Epithelial cell of esophagus (primary cell): ENCODE measurements around the gene ATP10D.
"Not testable (repeated sequence)": the region's sequence is repeated elsewhere in the genome, so short reads cannot be mapped to it uniquely, and the experiment has no call there.

ENCODE experiments used
- DNase-seq: peaks from one replicate; pipeline ENCODE4 v3.0.0; 2010; ENCODE audit warnings: low read depth
- H3K4me3 ChIP-seq: 2 replicates; pipeline ENCODE4 v1.5.1; 2011; ENCODE audit warnings: mild to moderate bottlenecking, low read length, control low read depth
- CTCF ChIP-seq: IDR thresholded peaks from 2 replicates; pipeline ENCODE4 v1.5.1; 2011; ENCODE audit warnings: low read depth, mild to moderate bottlenecking, low read length, control low read depth, inconsistent platforms; ENCODE audit not compliant: insufficient read depth; ENCODE audit errors: missing control alignments

The ATP10D gene

GRCh38 chr4:47543331-47543730 lies 58.3 kb downstream of the ATP10D start:
- H3K4me3 ChIP-seq, result no peak overlapping the region
- no peak for TF ChIP-seq CTCF
- peak; percentile 29 for DNase-seq

- H3K4me3 ChIP-seq, DNase-seq: not testable (repeated sequence)
Measured at GRCh38 chr4:47550357-47550756, 65.3 kb downstream of the ATP10D start.

GRCh38 chr4:47550899-47551548 lies 65.9 kb downstream of the ATP10D start:
- H3K4me3 ChIP-seq, result no peak overlapping the region
- TF ChIP-seq CTCF, result no peak
- DNase-seq, result no peak

GRCh38 chr4:47551682-47552081 lies 66.6 kb downstream of the ATP10D start:
- no peak for TF ChIP-seq CTCF
- H3K4me3 ChIP-seq, result no peak overlapping the region
- DNase-seq, result peak; percentile 40

- no peak overlapping the region for H3K4me3 ChIP-seq
- peak; percentile 47 for DNase-seq
- TF ChIP-seq CTCF, result no peak
Measured at GRCh38 chr4:47553329-47554125, 68.5 kb downstream of the ATP10D start.

GRCh38 chr4:47555920-47556319 lies 70.8 kb downstream of the ATP10D start:
- peak; percentile 67 for DNase-seq
- not testable (repeated sequence) for H3K4me3 ChIP-seq

- DNase-seq, result no peak
- TF ChIP-seq CTCF, result no peak
- no peak overlapping the region for H3K4me3 ChIP-seq
Measured at GRCh38 chr4:47557255-47557654, 72.2 kb downstream of the ATP10D start.

GRCh38 chr4:47560682-47561081 lies 75.6 kb downstream of the ATP10D start:
- no peak overlapping the region for H3K4me3 ChIP-seq
- DNase-seq, result no peak
- no peak for TF ChIP-seq CTCF
